ENCODE results near the gene ABHD17A.
"Not testable (repeated sequence)": the region's sequence is repeated elsewhere in the genome, so short reads cannot be mapped to it uniquely, and the experiment has no call there.

ABHD17A gene

GRCh38 chr19:1876496-1877279, 8.6 kb downstream of the ABHD17A start:
- Histone ChIP-seq H3K9ac (ENCODE audit: low read depth, low read length, poor library complexity) (peak overlapping the region; percentile 95), H2AK5ac (ENCODE audit: low read depth, low read length) (peak overlapping the region; percentile 95), H3K36me3 (replicated peaks in 1 of 2; ENCODE audit: control insufficient read depth in 2 of 2, insufficient read depth in 2 of 2, low read length in 2 of 2) (peaks cover 0 to 19% of the 10 kb centered on the region in 2 donors), H4K91ac (ENCODE audit: low read depth, low read length, poor library complexity) (peak overlapping the region; percentile 85), H3K4me1 (ENCODE audit: control insufficient read depth in 2 of 2, insufficient read depth in 1 of 2, low read depth in 1 of 2, low read length in 2 of 2) (peaks cover 8 to 22% of the 10 kb centered on the region in 2 donors), H3K14ac (ENCODE audit: low read length) (peak overlapping the region; percentile 99), H3K79me1 (ENCODE audit: low read depth, low read length) (peaks cover 15% of the 10 kb centered on the region), H2BK5ac (ENCODE audit: low read length) (peak overlapping the region; percentile 98), H2BK15ac (ENCODE audit: low read length) (peak overlapping the region; percentile 97), H3K23ac (ENCODE audit: low read depth, low read length, poor library complexity) (peak overlapping the region; percentile 99), H4K8ac (ENCODE audit: low read depth, low read length) (peak overlapping the region; percentile 72), H3K4ac (ENCODE audit: low read length) (peak overlapping the region; percentile 97), H3K18ac (ENCODE audit: low read length) (peak overlapping the region; percentile 98), H2BK120ac (ENCODE audit: low read depth, low read length) (peak overlapping the region; percentile 94), H3K27ac (replicated peaks; ENCODE audit: low read length) (peak overlapping the region; percentile 72), H2AFZ (ENCODE audit: low read length) (peak overlapping the region; percentile 97), H2BK12ac (ENCODE audit: low read length) (peak overlapping the region; percentile 90), H3K4me2 (ENCODE audit: insufficient read depth, low read length, poor library complexity, severe bottlenecking) (peak overlapping the region; percentile 94), H3K4me3 (ENCODE audit: low read length in 2 of 2) (peak overlapping the region; percentile 93 to 94)
- not testable (repeated sequence) for DNase-seq (ENCODE audit: low spot score); H3K27me3 ChIP-seq (ENCODE audit: control insufficient read depth in 3 of 3, insufficient read depth in 3 of 3, low read depth in 1 of 3, low read length in 3 of 3); H3K9me3 ChIP-seq (replicated peaks in 1 of 2; ENCODE audit: control insufficient read depth in 2 of 2, insufficient read depth in 1 of 2, low read depth in 1 of 2, low read length in 2 of 2)
- no CpG with 5 or more reads among the region's 53 CpGs for WGBS, 2 donors (ENCODE audit: extremely low coverage in 2 of 2, insufficient read length in 2 of 2, insufficient replicate concordance in 1 of 2)

DNA sequence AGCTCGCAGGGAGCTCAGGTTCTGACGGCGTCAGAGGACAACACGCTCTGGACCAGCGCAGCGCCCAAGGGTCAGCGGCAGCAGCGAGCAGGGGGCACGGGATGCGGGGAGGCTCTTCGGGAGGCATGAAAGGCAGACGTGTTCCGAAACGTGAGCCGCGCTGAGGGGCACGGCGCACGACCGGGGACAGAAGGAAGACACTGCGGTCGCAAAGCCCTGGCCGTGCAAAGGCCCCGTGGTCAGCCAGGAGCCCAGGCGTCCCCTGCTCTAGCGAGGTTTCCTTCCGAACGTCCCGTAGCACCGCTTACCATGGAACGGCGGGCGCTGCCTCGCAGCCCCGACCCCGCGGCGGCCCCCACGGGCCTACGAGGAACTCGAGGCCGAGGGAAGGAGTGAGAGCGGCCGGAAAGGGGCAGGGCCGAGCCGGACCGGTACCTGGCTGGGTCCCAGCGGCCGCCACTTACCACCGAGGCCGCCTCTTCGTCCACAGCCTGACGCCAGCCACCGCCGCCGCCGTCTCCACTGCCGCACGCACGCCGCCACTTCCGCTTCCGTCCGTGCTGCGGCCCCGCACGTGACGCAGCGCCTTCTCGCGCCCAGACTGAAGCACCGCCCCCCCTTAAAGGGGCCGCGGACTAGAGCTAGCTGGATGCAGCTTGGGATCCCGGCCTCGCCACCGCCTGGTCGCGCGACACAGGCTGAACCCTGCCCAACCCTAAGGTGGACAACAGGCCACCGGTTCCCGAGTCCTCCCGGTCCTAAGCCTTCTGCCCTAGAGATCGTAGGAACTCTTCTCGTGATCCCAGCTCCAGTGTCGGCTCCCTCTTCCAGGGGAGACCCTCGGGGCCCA, 9.4 kb downstream of the ABHD17A start:
- peak overlapping the region; percentile 4 for H2BK12ac ChIP-seq (ENCODE audit: low read length)
- H2AFZ ChIP-seq (ENCODE audit: low read length): peak overlapping the region; percentile 97

DNA sequence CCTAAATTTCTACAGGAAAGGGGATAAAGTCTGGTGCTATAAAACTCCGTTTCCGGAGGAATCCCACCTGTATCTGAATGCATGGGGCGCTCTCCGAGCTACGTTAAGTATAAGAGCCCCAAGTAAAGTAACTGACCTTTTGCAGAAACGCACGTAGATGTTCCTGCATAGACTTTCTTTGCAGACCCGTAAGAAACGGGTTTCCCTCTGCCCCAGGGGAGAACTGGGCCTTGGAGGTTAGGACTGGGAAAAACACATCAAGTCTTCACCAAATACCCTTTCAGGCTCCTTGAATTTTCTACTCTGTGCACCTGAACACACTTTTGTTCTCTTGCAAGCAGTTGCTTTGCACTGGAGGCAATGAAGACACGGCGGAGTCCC, 10.0 kb downstream of the ABHD17A start:
- Histone ChIP-seq H2BK12ac (ENCODE audit: low read length) (peak overlapping the region; percentile 4), H3K4me1 (ENCODE audit: control insufficient read depth in 2 of 2, insufficient read depth in 1 of 2, low read depth in 1 of 2, low read length in 2 of 2) (peaks cover 8 to 22% of the 10 kb centered on the region in 2 donors), H3K18ac (ENCODE audit: low read length) (peak overlapping the region; percentile 44), H3K23ac (ENCODE audit: low read depth, low read length, poor library complexity) (peak overlapping the region; percentile 99), H3K4me2 (ENCODE audit: insufficient read depth, low read length, poor library complexity, severe bottlenecking) (peak overlapping the region; percentile 94), H2AFZ (ENCODE audit: low read length) (peak overlapping the region; percentile 97), H3K79me1 (ENCODE audit: low read depth, low read length) (peaks cover 17% of the 10 kb centered on the region), H3K36me3 (replicated peaks in 1 of 2; ENCODE audit: control insufficient read depth in 2 of 2, insufficient read depth in 2 of 2, low read length in 2 of 2) (peaks cover 2 to 28% of the 10 kb centered on the region in 2 donors), H3K9ac (ENCODE audit: low read depth, low read length, poor library complexity) (peak overlapping the region; percentile 95), H3K14ac (ENCODE audit: low read length) (peak overlapping the region; percentile 85), H3K4me3 (ENCODE audit: low read length in 2 of 2) (peak overlapping the region; percentile 93 to 94)
- H3K27ac ChIP-seq (replicated peaks; ENCODE audit: low read length); H4K91ac ChIP-seq (ENCODE audit: low read depth, low read length, poor library complexity); DNase-seq (ENCODE audit: low spot score); H2AK5ac ChIP-seq (ENCODE audit: low read depth, low read length); H2BK5ac ChIP-seq (ENCODE audit: low read length); H3K4ac ChIP-seq (ENCODE audit: low read length); H2BK120ac ChIP-seq (ENCODE audit: low read depth, low read length); H2BK15ac ChIP-seq (ENCODE audit: low read length); H3K9me3 ChIP-seq (replicated peaks in 1 of 2; ENCODE audit: control insufficient read depth in 2 of 2, insufficient read depth in 1 of 2, low read depth in 1 of 2, low read length in 2 of 2); H4K8ac ChIP-seq (ENCODE audit: low read depth, low read length); H3K27me3 ChIP-seq (ENCODE audit: control insufficient read depth in 3 of 3, insufficient read depth in 3 of 3, low read depth in 1 of 3, low read length in 3 of 3): not testable (repeated sequence)
- no CpG with 5 or more reads among the region's 11 CpGs for WGBS, 2 donors (ENCODE audit: extremely low coverage in 2 of 2, insufficient read length in 2 of 2, insufficient replicate concordance in 1 of 2)

More for the DNA sequence above, 9.4 kb downstream of the ABHD17A start:
- Histone ChIP-seq H3K14ac (ENCODE audit: low read length) (peak overlapping the region; percentile 99), H3K4me1 (ENCODE audit: control insufficient read depth in 2 of 2, insufficient read depth in 1 of 2, low read depth in 1 of 2, low read length in 2 of 2) (peaks cover 8 to 22% of the 10 kb centered on the region in 2 donors), H3K27me3 (ENCODE audit: control insufficient read depth in 3 of 3, insufficient read depth in 3 of 3, low read depth in 1 of 3, low read length in 3 of 3) (no peaks in the 10 kb centered on the region), H3K4me3 (ENCODE audit: low read length in 2 of 2) (peak overlapping the region; percentile 93 to 94), H2BK120ac (ENCODE audit: low read depth, low read length) (peak overlapping the region; percentile 94), H3K18ac (ENCODE audit: low read length) (peak overlapping the region; percentile 98), H3K4ac (ENCODE audit: low read length) (peak overlapping the region; percentile 97), H3K9ac (ENCODE audit: low read depth, low read length, poor library complexity) (peak overlapping the region; percentile 95), H2BK5ac (ENCODE audit: low read length) (peak overlapping the region; percentile 98), H3K27ac (replicated peaks; ENCODE audit: low read length) (peak overlapping the region; percentile 72), H3K79me1 (ENCODE audit: low read depth, low read length) (peaks cover 15% of the 10 kb centered on the region), H2AK5ac (ENCODE audit: low read depth, low read length) (peak overlapping the region; percentile 95), H3K9me3 (replicated peaks in 1 of 2; ENCODE audit: control insufficient read depth in 2 of 2, insufficient read depth in 1 of 2, low read depth in 1 of 2, low read length in 2 of 2) (peaks cover 0 to 2% of the 10 kb centered on the region in 2 donors), H3K36me3 (replicated peaks in 1 of 2; ENCODE audit: control insufficient read depth in 2 of 2, insufficient read depth in 2 of 2, low read length in 2 of 2) (peaks cover 0 to 27% of the 10 kb centered on the region in 2 donors), H4K8ac (ENCODE audit: low read depth, low read length) (peak overlapping the region; percentile 72), H3K23ac (ENCODE audit: low read depth, low read length, poor library complexity) (peak overlapping the region; percentile 99), H2BK15ac (ENCODE audit: low read length) (peak overlapping the region; percentile 97), H4K91ac (ENCODE audit: low read depth, low read length, poor library complexity) (no peak overlapping the region), H3K4me2 (ENCODE audit: insufficient read depth, low read length, poor library complexity, severe bottlenecking) (peak overlapping the region; percentile 94)
- peak; percentile 85 for DNase-seq (ENCODE audit: low spot score)
- no CpG with 5 or more reads among the region's 87 CpGs for WGBS, 2 donors (ENCODE audit: extremely low coverage in 2 of 2, insufficient read length in 2 of 2, insufficient replicate concordance in 1 of 2)
